IPS DF 6.9 (cell line): ENCODE results near the gene CACNA1S.

Experiments
- DNase-seq: peaks from one replicate; pipeline ENCODE4 v3.0.0-alpha.2; 2013; ENCODE audit warnings: low read depth, low spot score
- H3K27ac ChIP-seq: one replicate; pipeline ENCODE4 v1.5.1; 2013; ENCODE audit warnings: low read length, control low read depth
- H3K27me3 ChIP-seq: 2 replicates; pipeline ENCODE4 v1.6.1; 2013; ENCODE audit warnings: mild to moderate bottlenecking, low read length; ENCODE audit not compliant: control insufficient read depth, insufficient read depth
- H3K36me3 ChIP-seq: 2 replicates; pipeline ENCODE4 v1.6.1; 2013; ENCODE audit warnings: low read length; ENCODE audit not compliant: control insufficient read depth, insufficient read depth
- H3K4me1 ChIP-seq: 2 replicates; pipeline ENCODE4 v1.6.1; 2013; ENCODE audit warnings: low read length; ENCODE audit not compliant: control insufficient read depth, insufficient read depth
- H3K4me3 ChIP-seq: 2 replicates; pipeline ENCODE4 v1.5.1; 2013; ENCODE audit warnings: mild to moderate bottlenecking, low read length
- H3K9me3 ChIP-seq: 2 replicates; pipeline ENCODE4 v1.6.1; 2013; ENCODE audit warnings: low read length, inconsistent platforms; ENCODE audit not compliant: control insufficient read depth, insufficient read depth
- WGBS: extraction: QIAGEN DNeasy Blood & Tissue Kit; methylation state at CpG from one replicate; pipeline ENCODE4 v1.1.7; 2013; ENCODE audit warnings: mixed read lengths, missing lambda C conversion rate; ENCODE audit not compliant: insufficient read length, insufficient coverage; 5-methylcytosine and 5-hydroxymethylcytosine counted together

The CACNA1S gene

DNA sequence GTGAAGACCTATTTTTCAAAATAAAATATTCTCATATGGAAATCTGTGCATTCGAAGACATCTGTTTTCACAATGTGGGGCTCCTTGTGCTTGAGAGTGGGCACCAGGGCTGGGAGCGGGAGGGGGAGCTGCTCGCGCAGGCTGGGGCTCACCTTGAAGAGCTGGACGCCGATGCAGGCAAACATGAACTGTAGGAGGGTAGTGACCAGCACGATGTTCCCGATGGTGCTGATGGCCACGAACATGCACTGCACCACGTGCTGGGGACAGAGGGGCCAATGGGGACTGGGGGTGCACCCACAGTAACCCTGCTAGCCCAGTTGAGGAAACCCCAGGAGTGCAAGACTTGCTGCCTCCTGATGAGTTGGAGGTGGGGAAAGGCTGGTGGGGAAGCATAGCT lies 46.5 kb downstream of the CACNA1S start:
- Histone ChIP-seq H3K4me1 (peaks cover 4% of the 10 kb centered on the region; the same call in 1 of the 2 replicates), H3K27ac (no peak overlapping the region), H3K4me3 (no peak overlapping the region), H3K27me3 (no peaks in the 10 kb centered on the region), H3K36me3 (no peaks in the 10 kb centered on the region), H3K9me3 (no peaks in the 10 kb centered on the region)
- no CpG with 5 or more reads among the region's 10 CpGs for WGBS
- no peak for DNase-seq

DNA sequence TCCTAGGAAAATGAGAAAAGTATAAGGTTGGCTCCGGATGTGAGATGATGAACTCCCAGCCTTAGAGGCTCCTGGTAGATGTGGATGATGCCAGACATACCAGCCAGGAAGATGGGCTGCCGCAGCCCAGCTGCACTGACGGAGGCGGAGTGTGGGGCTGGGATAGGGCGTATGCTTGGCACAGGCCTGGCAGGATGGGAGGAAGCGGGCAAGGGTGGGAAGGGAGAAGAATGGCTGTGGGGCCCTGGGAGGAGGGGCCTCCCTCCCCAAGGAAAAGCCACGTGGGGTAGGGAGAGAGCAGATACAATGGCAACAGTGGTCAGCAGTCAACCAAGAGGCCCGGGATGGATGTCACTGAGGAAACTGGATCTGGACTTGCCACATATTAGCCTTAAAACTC lies 47.4 kb downstream of the CACNA1S start:
- H3K9me3 ChIP-seq, result no peaks in the 10 kb centered on the region
- WGBS, result no CpG with 5 or more reads among the region's 8 CpGs
- no peaks in the 10 kb centered on the region for H3K36me3 ChIP-seq
- no peak for DNase-seq
- H3K4me3 ChIP-seq, result no peak overlapping the region
- H3K27ac ChIP-seq, result no peak overlapping the region
- H3K4me1 ChIP-seq, result peaks cover 4% of the 10 kb centered on the region; the same call in 1 of the 2 replicates
- no peaks in the 10 kb centered on the region for H3K27me3 ChIP-seq

DNA sequence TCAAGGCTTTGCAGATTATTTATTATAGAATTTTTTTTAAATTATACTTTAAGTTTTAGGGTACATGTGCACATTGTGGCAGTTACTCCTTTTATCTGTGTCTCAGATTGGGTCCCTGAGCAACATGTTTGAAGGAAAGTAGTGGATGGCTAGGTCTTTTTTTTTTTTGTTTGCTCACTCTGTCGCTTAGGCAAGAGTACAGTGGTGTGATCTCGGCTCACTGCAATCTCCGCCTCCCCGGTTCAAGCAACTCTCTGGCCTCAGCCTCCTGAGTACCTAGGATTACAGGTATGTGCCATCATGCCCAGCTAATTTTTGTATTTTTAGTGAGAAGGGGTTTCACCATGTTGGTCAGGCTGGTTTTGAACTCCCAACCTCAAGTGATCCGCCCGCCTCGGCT lies 49.1 kb downstream of the CACNA1S start:
- no peak for DNase-seq
- WGBS, result no CpG with 5 or more reads among the region's 7 CpGs
- Histone ChIP-seq H3K4me3 (no peak overlapping the region), H3K9me3 (no peaks in the 10 kb centered on the region), H3K4me1 (peaks cover 7% of the 10 kb centered on the region; the same call in 1 of the 2 replicates), H3K27me3 (no peaks in the 10 kb centered on the region), H3K36me3 (no peaks in the 10 kb centered on the region), H3K27ac (no peak overlapping the region)

DNA sequence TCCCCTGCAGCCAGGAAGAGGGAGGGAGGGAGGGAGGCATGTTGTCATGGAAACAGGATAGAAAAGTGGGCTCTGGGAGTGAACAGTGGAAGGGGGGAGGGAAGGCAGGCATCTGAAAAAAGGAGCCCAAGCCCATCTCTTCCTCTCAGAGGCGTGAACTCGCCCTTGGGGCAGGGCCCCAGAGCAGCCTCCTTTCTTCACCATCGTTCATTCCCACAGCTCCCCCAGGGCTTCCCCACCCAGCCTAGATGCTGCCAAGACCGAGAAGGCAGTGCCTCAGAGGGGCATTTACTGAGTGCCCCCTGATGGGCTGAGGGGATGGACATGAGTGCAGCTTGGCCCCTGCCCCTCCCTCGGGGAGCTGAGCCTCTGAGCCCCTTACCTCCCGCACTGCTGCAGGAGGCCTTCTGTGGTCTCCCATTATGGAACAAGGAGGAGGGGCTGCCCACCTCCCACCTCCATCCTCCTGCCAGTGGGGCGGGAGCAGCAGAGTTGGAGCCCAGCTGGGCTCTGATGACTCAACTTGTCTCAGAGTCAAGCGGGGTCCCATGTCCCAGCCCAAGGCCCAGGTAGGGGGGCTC lies 49.6 kb downstream of the CACNA1S start:
- Histone ChIP-seq H3K9me3 (no peaks in the 10 kb centered on the region), H3K4me3 (no peak overlapping the region), H3K36me3 (no peaks in the 10 kb centered on the region), H3K27me3 (no peaks in the 10 kb centered on the region), H3K27ac (no peak overlapping the region), H3K4me1 (peaks cover 7% of the 10 kb centered on the region; the same call in 1 of the 2 replicates)
- DNase-seq, result no peak
- WGBS, result no CpG with 5 or more reads among the region's 8 CpGs

DNA sequence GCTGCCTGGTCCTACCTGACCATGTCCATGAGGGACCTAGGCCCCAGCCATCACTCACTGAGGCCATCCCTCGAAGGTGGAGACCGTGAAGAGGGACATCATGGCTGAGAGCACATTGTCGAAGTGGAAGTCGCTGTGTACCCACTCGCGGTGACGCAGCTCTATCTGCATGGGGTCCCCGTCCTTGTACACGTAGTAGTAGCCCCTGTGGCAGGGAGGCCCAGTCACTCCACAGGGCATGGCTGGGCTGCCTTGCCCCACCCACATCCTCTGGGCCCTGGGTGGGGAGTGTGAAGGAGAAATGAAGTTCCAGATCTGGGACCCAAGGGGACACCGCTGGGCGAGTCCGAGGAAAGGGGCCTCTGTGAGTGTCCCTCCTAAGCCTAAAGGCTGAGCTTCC lies 50.3 kb downstream of the CACNA1S start:
- Histone ChIP-seq H3K4me3 (no peak overlapping the region), H3K27ac (no peak overlapping the region), H3K4me1 (peaks cover 7% of the 10 kb centered on the region; the same call in 1 of the 2 replicates), H3K9me3 (no peaks in the 10 kb centered on the region), H3K36me3 (no peaks in the 10 kb centered on the region), H3K27me3 (no peaks in the 10 kb centered on the region)
- DNase-seq, result no peak
- WGBS, result no CpG with 5 or more reads among the region's 12 CpGs

DNA sequence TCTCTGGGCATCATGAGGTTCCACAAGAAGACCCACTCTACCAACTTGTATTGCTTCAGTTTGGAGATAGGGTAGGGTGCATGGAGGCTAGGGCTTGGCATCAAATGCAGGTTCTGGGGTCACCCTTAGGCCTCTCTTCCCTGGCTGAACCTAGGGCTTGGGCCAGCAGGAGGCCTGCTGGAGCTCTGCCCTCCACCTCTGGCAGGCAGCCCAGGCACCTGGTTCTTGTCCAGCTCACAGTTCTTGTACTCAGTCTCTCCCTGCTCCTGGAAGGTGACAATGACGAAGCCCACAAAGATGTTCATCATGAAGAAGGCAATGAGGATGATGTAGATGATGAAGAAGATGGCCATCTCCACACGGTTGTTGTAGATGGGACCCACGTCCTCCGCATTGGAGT lies 51.2 kb downstream of the CACNA1S start:
- H3K36me3 ChIP-seq, result no peaks in the 10 kb centered on the region

DNA sequence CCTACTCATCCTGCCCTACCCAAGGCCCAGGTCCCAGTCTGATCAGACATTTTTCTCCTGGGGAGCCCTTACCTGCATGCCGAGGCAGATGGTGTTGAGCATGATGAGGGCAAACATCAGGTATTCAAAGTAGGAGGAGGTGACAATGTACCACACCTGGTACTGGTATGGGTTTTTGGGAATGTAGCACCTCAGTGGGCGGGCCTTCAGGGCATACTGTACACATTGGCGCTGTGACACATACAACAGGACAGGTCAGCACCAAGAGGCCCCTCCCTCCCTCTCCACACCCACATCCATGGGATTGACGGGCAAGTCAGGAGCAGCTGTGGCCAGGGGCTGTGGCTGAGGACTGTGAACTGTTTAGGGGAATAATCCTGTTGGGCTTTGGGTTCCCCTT lies 51.6 kb downstream of the CACNA1S start:
- no CpG with 5 or more reads among the region's 4 CpGs for WGBS
- H3K9me3 ChIP-seq, result no peaks in the 10 kb centered on the region
- no peaks in the 10 kb centered on the region for H3K27me3 ChIP-seq
- no peak overlapping the region for H3K27ac ChIP-seq
- peaks cover 7% of the 10 kb centered on the region; the same call in 1 of the 2 replicates for H3K4me1 ChIP-seq
- H3K4me3 ChIP-seq, result no peak overlapping the region
- H3K36me3 ChIP-seq, result no peaks in the 10 kb centered on the region
- DNase-seq, result no peak

More for the DNA sequence above, 51.2 kb downstream of the CACNA1S start:
- H3K27ac ChIP-seq, result no peak overlapping the region
- no CpG with 5 or more reads among the region's 4 CpGs for WGBS
- no peak overlapping the region for H3K4me3 ChIP-seq
- H3K4me1 ChIP-seq, result peaks cover 7% of the 10 kb centered on the region; the same call in 1 of the 2 replicates
- no peaks in the 10 kb centered on the region for H3K27me3 ChIP-seq
- no peaks in the 10 kb centered on the region for H3K9me3 ChIP-seq
- DNase-seq, result no peak

DNA sequence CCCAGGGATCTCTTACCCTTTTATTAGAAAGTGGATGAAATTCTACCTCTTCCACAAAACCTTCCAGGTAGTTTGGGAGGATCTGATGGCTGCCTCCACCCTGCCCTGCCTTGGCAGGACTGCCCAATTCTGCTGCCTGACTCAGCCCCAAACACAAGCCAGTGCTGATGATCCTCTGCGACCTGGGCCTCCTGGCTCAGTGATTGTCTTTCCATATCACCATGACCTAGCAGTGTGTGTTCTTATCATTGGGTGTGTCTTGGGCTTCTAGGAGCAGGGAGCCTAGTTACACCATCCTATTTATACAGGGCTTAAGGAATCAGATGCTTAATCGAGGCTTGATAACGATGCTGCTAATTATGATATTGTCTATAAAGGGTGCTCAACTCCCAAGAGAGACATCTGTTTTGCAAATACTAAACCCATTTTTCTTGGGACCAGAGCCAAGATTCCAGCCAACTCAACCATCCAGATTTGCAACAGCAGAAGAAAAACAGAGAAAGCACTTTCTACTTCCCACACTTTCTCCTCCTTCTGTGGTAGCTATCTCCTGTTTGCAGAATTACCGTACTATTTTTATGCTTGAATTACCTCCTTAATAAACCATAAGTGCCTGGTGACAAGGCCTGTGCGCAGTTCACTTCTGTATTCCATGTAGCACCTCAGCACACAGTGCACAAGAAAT lies 52.2 kb downstream of the CACNA1S start:
- H3K27me3 ChIP-seq, result no peaks in the 10 kb centered on the region
- no CpG with 5 or more reads among the region's 5 CpGs for WGBS
- H3K9me3 ChIP-seq, result no peaks in the 10 kb centered on the region
- H3K4me3 ChIP-seq, result no peak overlapping the region
- peaks cover 7% of the 10 kb centered on the region; the same call in 1 of the 2 replicates for H3K4me1 ChIP-seq
- no peak for DNase-seq
- H3K27ac ChIP-seq, result no peak overlapping the region
- H3K36me3 ChIP-seq, result no peaks in the 10 kb centered on the region

DNA sequence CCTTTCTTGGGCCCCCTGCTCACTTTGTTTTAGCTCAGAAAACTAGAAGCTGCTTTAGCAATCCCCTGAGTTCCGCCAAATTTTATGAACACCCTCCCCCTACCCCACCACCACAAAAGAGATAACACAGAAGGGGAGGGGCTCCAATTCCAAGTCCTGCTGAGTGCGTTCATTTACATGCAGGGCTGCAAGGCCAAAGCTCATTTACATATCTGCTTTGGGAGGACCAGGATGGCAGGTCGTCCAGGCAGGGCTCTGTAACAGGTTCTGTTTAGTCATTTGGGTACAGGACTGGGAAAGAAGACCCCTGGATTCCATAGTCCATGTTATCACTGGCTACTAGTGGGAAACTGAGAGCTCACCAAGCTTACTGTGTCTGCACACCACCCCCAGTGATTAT lies 52.8 kb downstream of the CACNA1S start:
- WGBS, result no CpG with 5 or more reads among the region's 3 CpGs
- Histone ChIP-seq H3K27me3 (no peaks in the 10 kb centered on the region), H3K4me1 (peaks cover 7% of the 10 kb centered on the region; the same call in 1 of the 2 replicates), H3K36me3 (no peaks in the 10 kb centered on the region), H3K4me3 (no peak overlapping the region), H3K27ac (no peak overlapping the region), H3K9me3 (no peaks in the 10 kb centered on the region)
- no peak for DNase-seq

DNA sequence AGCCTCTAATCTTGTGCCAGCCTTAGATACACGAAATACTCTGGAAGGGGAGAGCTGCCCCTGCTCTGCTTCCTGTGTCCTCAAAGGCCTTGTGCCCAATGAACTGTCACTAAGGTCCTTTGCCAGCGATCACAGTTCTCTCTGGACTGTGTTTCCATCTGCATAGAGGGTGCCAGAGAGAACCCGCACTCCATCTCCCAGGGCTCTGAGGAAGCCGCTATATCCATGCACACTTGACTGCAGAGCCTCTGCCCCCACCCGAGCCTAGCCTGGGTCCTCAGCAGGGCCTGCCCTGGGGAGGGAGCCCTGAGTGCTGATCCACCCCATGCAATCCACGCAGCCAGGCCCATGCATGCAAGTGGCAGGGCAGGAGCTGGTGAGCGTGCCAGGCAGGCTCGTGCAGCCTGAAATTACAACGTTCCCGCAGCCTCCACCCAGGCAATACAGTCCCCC lies 58.1 kb downstream of the CACNA1S start:
- Histone ChIP-seq H3K36me3 (no peaks in the 10 kb centered on the region), H3K4me3 (no peak overlapping the region), H3K9me3 (no peaks in the 10 kb centered on the region), H3K4me1 (peaks cover 3% of the 10 kb centered on the region), H3K27ac (no peak overlapping the region), H3K27me3 (no peaks in the 10 kb centered on the region)
- WGBS, result no CpG with 5 or more reads among the region's 10 CpGs
- no peak for DNase-seq
